GM18499 (cell line): Measurements from ENCODE around the gene DLX4.

Experiments used
- ATAC-seq: cut with Tn5 transposase; IDR thresholded peaks from one replicate; pipeline ENCODE4 v1.9.1; 2021; ENCODE audit warnings: moderate number of reproducible peaks; ENCODE audit not compliant: insufficient read depth, unreplicated experiment

DLX4 gene

DNA sequence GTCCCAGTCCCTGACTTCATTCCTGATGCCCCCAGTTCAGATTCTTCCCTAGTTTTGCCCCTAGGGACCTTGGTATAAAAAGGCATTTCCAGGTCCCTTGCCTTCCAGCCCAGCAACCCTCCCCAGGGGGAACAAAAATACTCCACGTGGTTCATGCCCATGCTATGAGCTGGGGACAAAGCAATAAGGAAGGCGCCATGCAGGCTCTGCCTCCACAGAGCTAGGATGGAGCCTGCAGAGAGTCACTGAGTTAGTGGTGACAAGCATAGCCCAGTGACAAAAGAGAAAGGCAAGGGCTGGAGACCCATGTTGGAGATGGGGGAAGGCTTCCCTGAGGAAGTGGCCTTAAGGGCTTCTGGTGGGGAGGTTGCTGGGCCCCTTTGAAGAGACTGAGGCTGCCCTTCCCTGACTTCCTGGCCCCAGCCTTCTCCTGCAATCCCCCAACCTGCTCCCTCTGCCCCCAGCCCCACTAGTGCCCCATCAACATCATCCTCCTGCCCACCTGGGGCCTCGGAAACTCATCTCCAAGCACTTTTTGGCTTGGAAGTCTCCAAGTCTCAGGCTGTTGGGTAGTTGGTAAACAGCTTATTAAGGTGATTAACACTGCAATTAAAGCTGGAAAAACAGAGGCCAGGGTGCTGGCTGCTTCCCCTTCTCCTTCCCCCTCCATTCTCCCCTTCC lies 16.5 kb downstream of the DLX4 start:
- no peak for ATAC-seq

DNA sequence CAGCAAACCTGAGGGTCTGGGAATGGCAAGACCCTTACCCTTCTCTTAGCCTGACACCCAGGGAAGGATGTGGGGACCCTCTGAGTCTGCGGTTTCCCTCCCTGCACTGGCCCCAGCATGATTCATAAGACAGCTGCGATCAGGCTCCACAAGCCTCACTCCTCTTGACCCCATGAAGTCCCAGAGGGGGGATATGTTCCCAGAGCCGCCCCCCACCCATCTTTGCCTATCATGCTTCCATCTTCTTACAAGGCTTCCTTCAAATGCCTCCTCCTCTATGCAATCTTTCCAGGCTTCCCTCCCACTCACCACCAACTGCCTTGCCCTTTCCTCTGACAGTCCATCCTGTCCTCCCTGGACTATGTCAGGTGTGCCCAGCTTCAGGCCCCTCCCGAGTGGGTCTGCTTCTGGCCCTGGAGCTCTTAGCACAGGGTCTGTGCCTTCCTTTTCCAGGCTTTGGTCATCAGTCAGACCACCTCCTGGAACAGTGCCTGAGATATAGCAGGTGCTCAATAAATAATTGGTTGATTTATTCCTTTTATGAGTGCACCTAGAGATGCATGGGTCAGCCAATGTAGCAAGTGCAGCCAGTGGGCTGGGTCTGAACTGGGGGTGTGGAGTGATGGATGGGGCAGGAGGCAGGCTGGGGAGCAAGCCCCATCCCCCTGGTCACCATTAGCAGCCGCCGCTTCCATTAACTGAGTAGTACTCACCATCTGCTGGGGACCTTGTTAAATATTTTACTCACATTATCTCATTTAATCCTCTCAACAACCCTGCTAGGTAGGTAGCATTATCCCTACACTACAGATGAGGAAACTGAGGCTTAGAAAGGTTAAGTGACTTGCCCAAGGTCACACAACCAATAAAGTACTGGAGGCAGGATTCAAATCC lies 17.7 kb downstream of the DLX4 start:
- no peak for ATAC-seq

DNA sequence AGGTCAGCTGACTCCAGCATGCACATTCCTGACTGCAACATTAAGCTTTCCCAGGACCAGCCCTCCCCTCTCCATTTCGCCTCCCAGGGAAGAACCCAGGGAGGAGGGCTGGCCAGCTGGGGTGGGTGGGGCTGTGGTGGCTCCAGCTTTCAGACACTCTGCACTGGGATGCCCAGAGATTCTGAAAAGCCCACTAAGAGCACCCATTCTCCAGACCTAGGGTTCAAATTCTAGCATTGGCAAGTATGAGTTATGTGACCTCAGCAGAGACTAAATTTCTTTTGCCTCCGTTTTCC lies 18.2 kb downstream of the DLX4 start:
- no peak for ATAC-seq

DNA sequence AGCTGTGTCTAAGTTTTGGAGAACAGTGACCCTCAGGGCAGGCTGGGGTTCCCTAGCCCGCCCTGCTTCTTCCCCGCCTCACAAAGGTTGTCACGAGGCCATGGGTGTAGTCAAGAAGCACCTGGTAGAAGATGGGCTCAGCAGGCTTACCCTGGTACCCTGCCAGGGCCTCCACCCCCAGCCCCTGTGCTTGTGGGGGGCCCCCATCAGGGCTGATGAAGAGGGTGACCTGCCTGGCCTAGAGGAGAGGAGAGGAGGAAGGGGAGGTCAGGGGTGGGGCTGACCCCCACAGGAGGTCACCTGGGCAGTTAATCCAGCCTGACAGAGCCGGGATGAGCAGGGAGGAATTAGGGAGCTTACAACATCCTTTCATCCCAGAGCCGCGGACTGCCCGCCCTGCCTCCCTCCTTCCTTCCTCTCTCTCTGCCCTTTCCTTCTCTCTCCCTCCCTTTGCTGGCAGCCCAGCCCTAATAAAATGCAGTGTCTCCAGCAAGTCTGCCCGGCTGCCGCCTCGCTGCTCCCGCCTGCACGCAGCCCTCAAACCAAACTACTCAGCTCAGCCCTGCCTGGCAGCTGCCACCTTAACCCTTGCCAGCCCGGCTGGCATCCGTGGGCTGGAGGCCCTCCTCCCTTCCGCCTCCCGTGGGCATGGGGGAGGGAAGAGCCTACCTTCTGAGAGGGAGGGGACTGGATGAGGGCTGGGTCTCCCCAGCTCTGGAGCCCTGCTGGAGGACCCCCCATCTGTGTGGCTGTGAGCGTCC lies 18.9 kb downstream of the DLX4 start:
- no peak for ATAC-seq

DNA sequence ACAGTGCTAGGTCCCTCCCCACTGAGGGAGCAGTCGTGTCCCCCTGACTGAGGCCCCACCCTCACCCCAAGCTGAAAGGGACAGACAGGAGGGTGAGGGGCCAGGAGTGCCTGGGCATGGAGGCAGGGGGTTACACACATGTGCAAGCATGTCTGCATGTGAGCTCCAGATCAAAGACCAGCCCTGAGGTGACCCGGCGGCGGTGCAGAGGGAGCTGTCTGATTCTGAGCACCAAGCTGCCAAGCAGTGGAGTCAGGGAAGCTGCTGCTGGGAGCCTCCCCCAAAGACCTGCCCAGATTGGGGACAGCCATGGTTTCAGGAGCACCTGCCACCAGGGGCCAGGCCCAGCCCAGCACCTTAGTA lies 20.5 kb downstream of the DLX4 start:
- no peak for ATAC-seq

DNA sequence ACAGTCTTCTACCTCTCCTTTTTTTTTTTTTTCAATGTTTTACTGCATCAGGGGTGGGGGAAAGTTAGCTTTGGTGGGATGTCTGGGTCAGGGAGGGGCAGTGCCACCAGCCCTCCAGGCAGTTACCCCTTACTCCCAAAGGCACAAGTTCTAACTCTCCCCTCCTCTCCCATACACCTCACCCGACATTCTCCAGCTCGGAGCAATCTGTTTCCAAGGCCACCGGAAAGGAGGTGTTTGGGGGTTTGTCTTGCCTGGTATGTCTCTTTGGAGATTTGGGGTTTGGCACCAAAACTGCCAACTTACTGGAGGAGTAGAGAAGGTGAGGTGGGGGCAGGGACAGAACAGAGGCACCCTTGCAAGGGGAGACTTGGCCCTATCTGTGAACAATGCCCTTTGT lies 21.3 kb downstream of the DLX4 start:
- no peak for ATAC-seq

DNA sequence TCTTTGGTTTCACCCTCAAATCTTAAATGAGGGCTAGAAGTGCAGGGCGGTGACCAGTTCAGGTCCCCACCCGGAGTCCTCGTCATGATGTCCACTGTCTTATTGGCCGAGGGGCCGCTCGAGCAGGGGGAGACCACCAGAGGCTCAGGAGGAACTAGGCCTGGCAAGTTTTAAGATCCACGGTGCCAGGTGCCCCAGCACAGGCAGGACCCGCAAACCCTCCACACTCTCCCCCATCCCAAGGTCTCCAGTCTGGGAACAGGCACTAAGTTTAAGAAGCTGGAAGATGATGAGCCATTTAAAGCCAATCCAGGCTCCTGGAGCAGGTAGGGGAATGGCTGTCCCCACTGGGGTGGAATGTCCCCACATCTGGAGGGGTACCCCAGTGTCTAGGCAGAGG lies 21.9 kb downstream of the DLX4 start:
- ATAC-seq: no peak

DNA sequence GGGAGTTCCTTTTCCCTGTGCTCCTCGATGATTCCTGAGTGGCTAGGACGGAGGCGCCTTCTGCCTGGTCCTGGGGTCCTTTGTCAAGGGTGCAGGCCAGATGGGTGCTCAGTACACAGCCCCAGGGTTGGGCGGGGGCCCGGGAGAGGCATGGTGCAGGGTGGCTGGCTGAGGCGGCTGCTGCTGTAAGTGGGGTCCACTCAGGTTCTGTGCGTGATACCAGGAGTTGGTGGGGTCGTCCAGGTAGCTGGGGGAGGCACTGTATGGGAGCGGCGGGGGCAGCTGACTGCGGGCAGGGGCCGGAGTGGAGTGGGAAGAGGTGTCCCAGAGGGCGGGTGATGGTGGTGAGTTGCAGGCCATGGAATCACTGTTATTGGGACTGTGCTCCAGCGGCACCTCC lies 22.4 kb downstream of the DLX4 start:
- ATAC-seq: no peak

DNA sequence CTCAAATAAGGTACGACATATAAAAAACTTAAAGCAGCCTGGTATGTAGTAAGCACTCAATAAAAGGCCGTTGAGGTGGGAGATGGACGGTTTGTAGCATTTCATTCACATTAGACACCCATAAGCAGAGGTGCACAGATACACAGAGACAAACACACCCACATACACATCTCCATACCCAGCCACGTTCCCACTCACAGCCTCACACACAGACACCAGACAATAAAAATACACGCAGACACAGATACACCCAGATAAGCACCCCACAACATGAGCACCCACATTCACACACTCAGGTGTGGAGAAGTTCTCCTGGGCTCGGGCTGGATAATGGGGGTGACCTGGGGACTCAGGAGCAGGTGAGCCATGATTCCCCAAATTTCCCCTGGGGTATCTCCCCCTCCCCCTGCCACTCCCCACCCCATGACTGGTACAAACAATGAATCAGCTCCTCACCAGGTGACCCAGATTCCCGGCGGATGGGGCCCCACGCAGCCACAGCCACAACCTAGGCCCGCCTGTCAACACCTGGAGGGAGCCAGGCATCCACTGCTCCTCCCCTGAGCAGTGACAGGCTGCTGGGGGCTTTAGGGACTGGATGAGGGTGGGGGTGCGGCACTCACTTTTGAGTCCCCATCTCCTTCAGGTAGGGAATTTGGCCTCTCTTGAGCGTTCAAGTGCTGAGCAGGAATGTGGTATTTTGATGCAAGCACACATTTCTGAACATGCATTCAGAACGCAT lies 23.4 kb downstream of the DLX4 start:
- ATAC-seq: no peak

DNA sequence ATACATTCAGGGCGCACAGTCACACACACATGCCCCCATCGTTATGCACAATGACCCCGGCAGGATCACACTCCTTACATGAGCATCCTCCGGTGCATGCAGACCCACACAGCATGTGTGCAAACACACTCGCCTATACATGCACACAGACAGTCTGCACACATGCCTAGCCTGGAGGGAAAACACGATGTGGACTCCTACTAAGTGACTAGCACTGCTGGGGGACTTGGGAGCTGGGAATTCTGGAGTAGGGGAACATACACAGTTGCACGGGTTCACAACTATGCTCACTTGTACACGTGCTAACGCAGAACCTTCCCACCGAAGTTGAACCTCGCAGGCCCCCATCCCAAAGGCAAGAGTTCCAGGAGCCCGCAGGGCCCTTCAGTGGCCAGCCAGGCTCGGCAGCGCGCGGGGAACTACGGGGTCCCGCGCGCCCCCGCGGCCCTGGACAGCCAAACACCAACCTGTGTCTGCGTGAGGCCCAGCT lies 24.0 kb downstream of the DLX4 start:
- ATAC-seq: no peak

DNA sequence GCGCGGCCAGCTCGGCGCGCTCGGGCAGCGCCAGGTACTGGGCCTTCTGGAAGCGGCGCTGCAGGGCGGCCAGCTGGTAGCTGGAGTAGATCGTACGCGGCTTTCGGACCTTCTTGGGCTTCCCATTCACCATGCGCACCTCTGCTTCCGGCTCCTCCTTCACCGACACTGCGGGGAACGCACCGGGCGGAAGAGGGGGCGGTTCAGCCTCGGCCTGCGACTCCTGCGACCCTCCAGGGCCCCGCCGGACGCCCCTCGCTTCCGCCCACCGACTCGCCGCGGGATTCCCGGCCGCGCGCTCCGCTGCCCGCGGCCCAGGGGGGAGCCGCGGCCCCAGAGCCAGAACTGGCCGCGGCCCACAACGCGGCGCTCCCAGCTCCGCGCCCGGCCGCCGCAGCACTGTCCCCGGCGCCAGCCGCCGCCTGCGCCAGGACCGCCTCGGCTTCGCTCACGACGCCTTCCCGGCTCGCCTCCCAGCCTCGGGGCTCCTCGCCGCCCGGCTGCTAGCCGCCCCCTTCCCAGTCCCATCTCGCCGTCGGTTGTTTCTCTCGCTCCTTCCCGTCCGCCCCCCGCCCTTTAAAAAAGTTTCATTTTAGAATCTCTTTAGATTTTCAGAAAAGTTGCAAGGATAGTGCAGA lies 24.6 kb downstream of the DLX4 start:
- no peak for ATAC-seq

DNA sequence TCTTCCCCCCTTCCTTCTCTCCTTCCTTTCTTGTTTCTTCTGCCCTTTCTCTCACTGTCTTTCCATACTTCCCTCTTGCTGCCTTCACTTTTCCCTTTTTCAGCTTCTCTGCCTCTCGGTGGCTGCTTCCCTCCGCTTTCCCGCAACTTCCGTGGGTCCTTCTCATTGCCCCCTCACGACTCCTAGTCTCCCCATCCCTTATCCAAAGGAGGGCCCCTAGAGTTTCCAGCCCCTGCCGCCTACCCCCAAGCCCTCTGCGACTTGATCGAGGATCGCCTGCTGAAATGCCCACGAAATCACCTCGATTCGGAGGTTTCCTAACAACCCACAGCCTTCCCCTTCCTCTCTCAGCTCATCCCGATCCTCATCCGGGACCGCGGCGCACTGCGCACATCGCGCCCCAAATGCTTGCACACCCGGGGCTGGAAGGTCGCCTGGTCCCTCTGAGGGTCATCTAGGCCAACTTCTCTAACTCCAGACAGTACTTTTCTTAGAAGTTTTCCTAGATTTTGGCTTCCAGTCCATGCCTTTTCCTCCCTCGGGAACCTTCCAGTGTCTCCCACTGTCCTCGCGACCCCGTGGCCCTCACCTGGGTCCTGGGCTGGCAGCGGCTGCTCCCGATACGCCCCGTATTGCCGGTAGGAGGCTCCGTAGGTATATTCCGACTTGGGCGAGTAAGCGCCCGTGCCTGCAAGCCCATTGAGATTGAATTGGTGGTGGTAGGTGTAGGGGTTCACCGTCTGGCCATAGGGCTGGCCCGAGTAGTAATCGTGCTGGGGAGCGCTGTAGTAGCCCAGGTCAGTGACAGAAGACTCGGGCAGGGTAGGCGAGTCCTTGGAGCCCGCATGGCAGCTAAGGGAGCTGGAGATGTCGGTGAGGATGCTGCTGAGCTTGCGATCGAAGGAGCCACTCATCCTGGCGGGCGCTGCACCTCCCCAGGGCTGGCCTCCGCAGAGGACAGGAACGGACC lies 25.4 kb downstream of the DLX4 start:
- ATAC-seq: no peak

DNA sequence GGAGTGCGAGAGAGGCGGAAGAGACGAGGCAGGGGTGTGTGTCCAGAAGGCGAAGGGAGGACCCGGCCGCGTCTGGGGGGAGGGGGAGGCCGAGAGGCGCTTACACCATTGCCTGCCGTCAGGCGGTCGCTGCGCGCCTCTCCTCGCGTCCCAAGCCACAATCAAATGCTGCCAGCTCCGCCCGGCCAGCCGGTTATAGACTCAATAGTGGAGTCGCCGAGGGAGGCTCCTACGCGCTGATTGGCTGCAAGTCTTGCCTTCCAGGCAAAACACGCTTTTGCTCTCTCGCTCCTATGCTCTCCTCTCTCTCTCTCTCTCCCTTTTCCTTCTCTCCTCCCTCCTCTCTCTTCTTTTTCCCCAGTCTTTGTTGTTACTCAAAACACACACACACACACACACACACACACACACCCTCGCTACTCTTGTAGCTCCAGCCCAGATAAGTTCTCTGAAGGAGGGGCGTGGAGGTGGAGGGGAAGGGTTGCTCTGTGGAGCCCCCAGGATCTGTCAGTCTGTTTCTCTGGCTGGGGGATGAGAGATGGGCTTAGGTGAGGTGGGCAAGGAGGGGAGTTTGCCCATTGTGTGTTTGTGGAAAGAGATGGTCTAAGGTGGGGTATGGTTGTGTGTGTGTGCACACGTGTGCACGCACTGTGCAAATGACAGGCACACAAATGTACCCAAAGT lies 26.2 kb downstream of the DLX4 start, which contains the start of gene DLX3:
DLX3 (minus strand) TSS at position 170 of the 684 bp plus-strand sequence. CDS start 226 bp downstream, outside the sequence.
- no peak for ATAC-seq

DNA sequence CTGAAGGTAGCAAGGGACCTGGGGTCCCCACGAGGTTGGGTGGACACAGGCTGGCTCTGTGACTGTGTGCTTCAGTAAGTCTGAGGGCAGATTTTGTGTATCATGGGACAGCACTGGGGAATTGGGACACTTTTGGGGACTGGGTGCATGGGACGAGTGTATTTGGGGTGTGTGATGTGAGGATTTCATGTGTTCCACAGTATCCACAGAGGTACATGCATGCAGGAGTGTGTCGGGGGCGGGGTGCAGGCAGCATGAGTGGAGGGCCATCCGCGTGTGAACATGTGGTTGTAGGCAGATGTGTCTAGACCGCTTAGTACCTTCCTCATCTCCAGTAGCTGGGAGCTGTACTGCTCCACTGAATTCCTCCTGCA lies 27.1 kb downstream of the DLX4 start:
- no peak for ATAC-seq

DNA sequence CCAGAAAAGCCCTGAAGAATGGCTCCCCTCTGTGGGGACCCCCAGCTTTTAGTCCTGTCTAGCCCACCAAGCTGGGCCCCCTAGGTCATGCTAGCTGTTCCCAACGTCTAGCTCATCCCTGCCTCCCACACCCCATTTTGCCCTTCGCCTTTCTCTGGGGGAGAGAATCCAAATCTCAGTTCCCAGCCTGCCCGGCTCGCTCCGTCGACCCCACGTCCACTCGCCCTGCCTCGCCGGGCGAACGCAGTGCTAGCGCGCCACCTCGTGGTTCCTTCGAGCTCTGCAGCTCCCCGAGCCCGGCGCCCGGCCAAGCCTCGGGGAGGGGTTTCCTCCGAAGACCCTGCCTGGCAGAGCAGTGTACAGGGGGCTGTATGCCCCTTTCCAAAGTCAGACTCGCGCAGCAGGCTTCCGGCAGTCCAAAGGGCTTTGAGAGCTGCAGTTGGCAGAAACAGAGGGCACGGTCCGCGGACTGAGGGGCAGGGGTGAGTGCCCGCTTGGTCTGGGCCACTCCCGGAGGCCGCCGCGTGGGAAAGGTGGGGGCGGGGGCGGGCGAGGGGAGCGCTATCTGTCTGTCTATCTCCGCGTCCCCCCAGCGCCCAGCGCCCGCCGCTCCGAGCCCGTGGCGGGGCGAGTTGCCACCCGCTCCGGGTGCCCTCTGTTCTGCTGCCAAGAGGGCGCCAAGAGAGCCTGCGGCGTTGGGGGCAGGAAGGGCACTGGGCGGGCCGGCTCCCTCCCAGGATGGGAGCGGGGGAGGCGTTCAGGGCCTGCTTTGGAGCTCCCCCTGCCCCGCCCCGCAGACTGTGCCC lies 27.7 kb downstream of the DLX4 start:
- ATAC-seq: no peak

DNA sequence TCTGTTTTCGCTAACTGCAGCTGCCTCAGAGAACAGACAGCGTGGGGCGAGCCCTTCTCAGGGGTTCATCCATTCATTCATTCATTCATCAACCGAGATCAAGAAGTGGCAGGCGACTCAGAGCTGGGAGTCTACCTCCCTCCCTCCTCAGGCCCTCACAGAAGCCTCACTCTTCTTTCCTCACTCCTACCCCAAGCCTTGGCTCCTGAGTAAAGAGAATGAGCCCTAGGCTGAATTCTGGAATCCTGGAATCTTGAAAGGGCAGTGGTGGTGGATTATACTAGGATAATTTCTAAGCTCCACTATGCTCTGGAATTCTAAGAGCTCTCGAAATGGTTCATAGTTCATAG lies 28.3 kb downstream of the DLX4 start:
- ATAC-seq: no peak
